Small intestine (tissue), 7 donors: ENCODE data around the gene ALG12. TPM values are rescaled to one million over a fixed set of nuclear protein-coding genes. Genes with fewer than 3 reads are reported as not detected.

Experiments
- DNase-seq, 2 donors: peaks; one replicate each; pipeline versions ENCODE4 v3.0.0 to v3.0.0-alpha.2; 2013
- FAIRE-seq: peaks from 2 replicates; lab custom pipeline; 2012; peaks lifted over from hg19 to GRCh38; lab: Jason Lieb, UNC
- H3K27ac ChIP-seq, 3 donors: one replicate each; pipeline ENCODE4 v1.5.1; 2013; ENCODE audit warnings: low read length in 2 of 3, mild to moderate bottlenecking in 2 of 3, control low read depth in 1 of 3, inconsistent platforms in 1 of 3, low read depth in 1 of 3, moderate library complexity in 1 of 3
- H3K27me3 ChIP-seq, 3 donors: one replicate each; pipeline ENCODE4 v1.6.1; 2013; ENCODE audit warnings: low read length in 3 of 3, inconsistent platforms in 1 of 3; ENCODE audit not compliant: control insufficient read depth in 3 of 3, insufficient read depth in 3 of 3
- H3K36me3 ChIP-seq, 3 donors: one replicate each; pipeline ENCODE4 v1.6.1; 2013; ENCODE audit warnings: low read length in 3 of 3, inconsistent platforms in 1 of 3, low read depth in 1 of 3, mild to moderate bottlenecking in 1 of 3, moderate library complexity in 1 of 3; ENCODE audit not compliant: control insufficient read depth in 3 of 3, insufficient read depth in 2 of 3
- H3K4me1 ChIP-seq, 3 donors: one replicate each; pipeline ENCODE4 v1.6.1; 2013; ENCODE audit warnings: low read length in 2 of 3, inconsistent platforms in 1 of 3, low read depth in 1 of 3, mild to moderate bottlenecking in 1 of 3, moderate library complexity in 1 of 3; ENCODE audit not compliant: control insufficient read depth in 3 of 3, insufficient read depth in 2 of 3
- H3K4me3 ChIP-seq, 3 donors: one replicate each; pipeline ENCODE4 v1.5.1; 2013; ENCODE audit warnings: low read length in 3 of 3, control low read depth in 1 of 3, inconsistent platforms in 1 of 3, low read depth in 1 of 3, mild to moderate bottlenecking in 1 of 3, moderate library complexity in 1 of 3
- H3K9me3 ChIP-seq, 2 donors: one replicate each; pipeline ENCODE4 v1.6.1; 2013; ENCODE audit warnings: low read depth in 1 of 2, low read length in 1 of 2; ENCODE audit not compliant: control insufficient read depth in 2 of 2, insufficient read depth in 1 of 2
- WGBS, 3 donors: extraction: QIAGEN DNeasy Blood & Tissue Kit; methylation state at CpG; one replicate each; pipeline ENCODE4 v1.1.7; 2013; 5-methylcytosine and 5-hydroxymethylcytosine counted together
- polyA plus RNA-seq, 4 donors: library from polyadenylated mRNA; stranded (reverse) in 3 of 4; unstranded in 1 of 4; fragments of 200-250 nt in 3 of 4; fragments of 120-200 nt in 1 of 4; gene quantifications; one replicate each; pipeline versions ENCODE4 v1.2.1 to v1.2.3, GENCODE V29; 2013
- donor health status: healthy with polysubstance abuse.
- donor health status: control.
- donor health status: control.
- donor health status: Bipolar disorder and iron deficiency.
- donor health status: healthy.

ALG12 gene
- polyA plus RNA-seq, 4 donors, result 9.4 to 31.6 (median 12.4) TPM

- H3K4me3 ChIP-seq, result no peak overlapping the region
- peak overlapping the region in 2 of 3 donors; percentile 53 to 62 for H3K27ac ChIP-seq
- H3K27me3 ChIP-seq, result peaks cover 0 to 8% (median 0%) of the 10 kb centered on the region in 3 donors
- DNase-seq, result no peak
- peaks cover 0 to 4% (median 0%) of the 10 kb centered on the region in 3 donors for H3K4me1 ChIP-seq
- WGBS, 3 donors, result 67 to 97% (median 73%) methylated on average over 24 of the region's 24 CpGs
- no peaks in the 10 kb centered on the region for H3K9me3 ChIP-seq
- peaks cover 0 to 32% (median 5%) of the 10 kb centered on the region in 3 donors for H3K36me3 ChIP-seq
- no peak for FAIRE-seq
These were observed 7.4 kb upstream of the ALG12 start for GRCh38 chr22:49925525-49926128.

GRCh38 chr22:49924113-49924833 lies 6.0 kb upstream of the ALG12 start:
- 96 to 97% (median 96%) methylated on average over 30 to 31 of the region's 31 CpGs for WGBS, 3 donors
- peaks cover 0 to 6% (median 0%) of the 10 kb centered on the region in 3 donors for H3K27me3 ChIP-seq
- DNase-seq, result no peak
- H3K27ac ChIP-seq, result no peak overlapping the region
- no peak overlapping the region for H3K4me3 ChIP-seq
- H3K36me3 ChIP-seq, result peaks cover 0 to 38% (median 5%) of the 10 kb centered on the region in 3 donors
- FAIRE-seq, result no peak
- no peaks in the 10 kb centered on the region for H3K9me3 ChIP-seq
- peaks cover 0 to 4% (median under 1%) of the 10 kb centered on the region in 3 donors for H3K4me1 ChIP-seq

- FAIRE-seq (no peak), DNase-seq (no peak)
- H3K4me3 ChIP-seq, result no peak overlapping the region
- peaks cover 0 to 38% (median 5%) of the 10 kb centered on the region in 3 donors for H3K36me3 ChIP-seq
- H3K27me3 ChIP-seq, result no peaks in the 10 kb centered on the region
- H3K27ac ChIP-seq, result no peak overlapping the region
- H3K9me3 ChIP-seq, result no peaks in the 10 kb centered on the region
- WGBS, 3 donors, result 75 to 88% (median 84%) methylated on average over 16 of the region's 16 CpGs
- peaks cover 0 to 5% (median 4%) of the 10 kb centered on the region in 3 donors for H3K4me1 ChIP-seq
These were observed 5.2 kb upstream of the ALG12 start for GRCh38 chr22:49923445-49923844.

GRCh38 chr22:49922926-49923325 lies 4.7 kb upstream of the ALG12 start:
- no peak overlapping the region for H3K4me3 ChIP-seq
- WGBS, 3 donors, result 95 to 96% (median 96%) methylated on average over 18 to 25 of the region's 25 CpGs
- no peaks in the 10 kb centered on the region for H3K9me3 ChIP-seq
- peaks cover 0 to 38% (median 5%) of the 10 kb centered on the region in 3 donors for H3K36me3 ChIP-seq
- no peak for FAIRE-seq
- H3K27ac ChIP-seq, result no peak overlapping the region
- peaks cover 0 to 5% (median 4%) of the 10 kb centered on the region in 3 donors for H3K4me1 ChIP-seq
- no peak for DNase-seq
- no peaks in the 10 kb centered on the region for H3K27me3 ChIP-seq

GRCh38 chr22:49922484-49922883 lies 4.2 kb upstream of the ALG12 start:
- Histone ChIP-seq H3K4me1 (peaks cover 0 to 5% (median 4%) of the 10 kb centered on the region in 3 donors), H3K36me3 (peaks cover 0 to 37% (median 5%) of the 10 kb centered on the region in 3 donors), H3K27ac (no peak overlapping the region), H3K27me3 (no peaks in the 10 kb centered on the region), H3K4me3 (no peak overlapping the region), H3K9me3 (no peaks in the 10 kb centered on the region)
- DNase-seq (no peak), FAIRE-seq (no peak)
- 90 to 96% (median 94%) methylated on average over 20 to 22 of the region's 22 CpGs for WGBS, 3 donors

- H3K27ac ChIP-seq, result no peak overlapping the region
- peaks cover 0 to 36% (median 5%) of the 10 kb centered on the region in 3 donors for H3K36me3 ChIP-seq
- DNase-seq (no peak), FAIRE-seq (no peak)
- 92 to 94% (median 93%) methylated on average over 35 of the region's 35 CpGs for WGBS, 3 donors
- no peaks in the 10 kb centered on the region for H3K9me3 ChIP-seq
- H3K4me1 ChIP-seq, result peaks cover 0 to 5% (median 4%) of the 10 kb centered on the region in 3 donors
- no peak overlapping the region for H3K4me3 ChIP-seq
- no peaks in the 10 kb centered on the region for H3K27me3 ChIP-seq
These were observed 3.5 kb upstream of the ALG12 start for GRCh38 chr22:49921508-49922278.

GRCh38 chr22:49920859-49921258 lies 2.6 kb upstream of the ALG12 start:
- peaks cover 0 to 5% (median 4%) of the 10 kb centered on the region in 3 donors for H3K4me1 ChIP-seq
- peaks cover 0 to 35% (median 5%) of the 10 kb centered on the region in 3 donors for H3K36me3 ChIP-seq
- 94 to 96% (median 96%) methylated on average over 18 of the region's 18 CpGs for WGBS, 3 donors
- H3K27me3 ChIP-seq, result no peaks in the 10 kb centered on the region
- H3K4me3 ChIP-seq, result no peak overlapping the region
- DNase-seq, result no peak
- H3K9me3 ChIP-seq, result no peaks in the 10 kb centered on the region
- H3K27ac ChIP-seq, result no peak overlapping the region
- no peak for FAIRE-seq
